ENCODE measurements around the gene STAB2. TPM values are rescaled to one million over a fixed set of nuclear protein-coding genes. Genes with fewer than 3 reads are reported as not detected.

STAB2 gene
- total RNA-seq, 4 donors from 2014 or later: 0.27 to 0.81 TPM; not detected in 2

DNA sequence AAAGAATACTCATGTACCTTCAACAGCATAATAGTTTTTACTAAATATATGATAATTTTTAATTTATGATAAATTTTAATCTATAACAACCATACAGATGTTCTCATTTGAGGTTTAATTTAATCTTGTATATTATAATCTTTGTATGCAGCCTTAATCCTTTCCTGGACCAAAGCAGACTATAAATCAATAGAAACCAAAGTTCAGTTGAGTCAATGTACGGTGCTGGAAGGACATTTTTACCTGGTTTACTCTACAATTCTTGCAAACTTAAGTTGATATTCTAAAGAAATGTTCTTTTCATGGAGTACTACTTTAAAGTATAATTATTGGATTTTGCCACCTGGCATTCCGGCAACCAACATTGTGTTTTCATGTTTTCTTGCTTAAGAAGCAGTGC lies 118.0 kb downstream of the STAB2 start:
- Histone ChIP-seq H3K36me3 (no peaks in the 10 kb centered on the region), H3K9me3 (no peaks in the 10 kb centered on the region), H3K4me1 (no peaks in the 10 kb centered on the region), H3K27ac (no peak overlapping the region), H3K27me3 (no peaks in the 10 kb centered on the region), H3K4me3 (no peak overlapping the region)
- 77 to 86% methylated on average over 2 of the region's 2 CpGs for WGBS, 2 donors (ENCODE audit: low coverage in 1 of 2)
- TF ChIP-seq POLR2A (IDR thresholded peaks at IDR 0.05): no peak
- TF ChIP-seq, protein P1, sequence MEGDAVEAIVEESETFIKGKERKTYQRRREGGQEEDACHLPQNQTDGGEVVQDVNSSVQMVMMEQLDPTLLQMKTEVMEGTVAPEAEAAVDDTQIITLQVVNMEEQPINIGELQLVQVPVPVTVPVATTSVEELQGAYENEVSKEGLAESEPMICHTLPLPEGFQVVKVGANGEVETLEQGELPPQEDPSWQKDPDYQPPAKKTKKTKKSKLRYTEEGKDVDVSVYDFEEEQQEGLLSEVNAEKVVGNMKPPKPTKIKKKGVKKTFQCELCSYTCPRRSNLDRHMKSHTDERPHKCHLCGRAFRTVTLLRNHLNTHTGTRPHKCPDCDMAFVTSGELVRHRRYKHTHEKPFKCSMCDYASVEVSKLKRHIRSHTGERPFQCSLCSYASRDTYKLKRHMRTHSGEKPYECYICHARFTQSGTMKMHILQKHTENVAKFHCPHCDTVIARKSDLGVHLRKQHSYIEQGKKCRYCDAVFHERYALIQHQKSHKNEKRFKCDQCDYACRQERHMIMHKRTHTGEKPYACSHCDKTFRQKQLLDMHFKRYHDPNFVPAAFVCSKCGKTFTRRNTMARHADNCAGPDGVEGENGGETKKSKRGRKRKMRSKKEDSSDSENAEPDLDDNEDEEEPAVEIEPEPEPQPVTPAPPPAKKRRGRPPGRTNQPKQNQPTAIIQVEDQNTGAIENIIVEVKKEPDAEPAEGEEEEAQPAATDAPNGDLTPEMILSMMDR (IDR thresholded peaks at IDR 0.05): no peak
- no peak for TF ChIP-seq POLR2AphosphoS5 (IDR thresholded peaks at IDR 0.05)
- no peak for TF ChIP-seq EP300 (IDR thresholded peaks at IDR 0.05)
- no peak for ATAC-seq

DNA sequence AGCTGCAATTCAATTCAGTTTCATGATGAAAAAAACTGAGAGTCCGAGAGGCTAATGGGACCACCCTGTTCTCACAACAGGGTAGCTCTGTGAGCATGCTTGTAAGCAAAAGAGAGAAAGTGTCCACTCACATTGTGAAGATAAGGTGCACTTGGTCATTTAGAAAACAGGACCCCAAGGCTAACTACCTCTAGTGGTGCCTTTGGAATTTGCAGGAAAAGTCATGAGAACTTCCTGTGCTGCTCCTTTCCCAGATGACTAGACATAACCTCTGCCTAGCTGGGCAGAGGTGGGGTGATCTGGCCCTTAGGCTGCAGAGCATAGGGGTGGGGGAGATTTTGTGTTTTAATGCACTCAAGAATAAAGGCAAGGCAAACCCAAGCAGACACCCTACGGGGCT lies 118.9 kb downstream of the STAB2 start:
- TF ChIP-seq POLR2AphosphoS5 (IDR thresholded peaks at IDR 0.05) (no peak), POLR2A (IDR thresholded peaks at IDR 0.05) (no peak), EP300 (IDR thresholded peaks at IDR 0.05) (no peak)
- TF ChIP-seq, protein P1 (IDR thresholded peaks at IDR 0.05): no peak
- Histone ChIP-seq H3K9me3 (no peaks in the 10 kb centered on the region), H3K27ac (no peak overlapping the region), H3K27me3 (no peaks in the 10 kb centered on the region), H3K36me3 (no peaks in the 10 kb centered on the region), H3K4me1 (no peaks in the 10 kb centered on the region), H3K4me3 (no peak overlapping the region)
- WGBS, 2 donors (ENCODE audit: low coverage in 1 of 2): 83 to 92% methylated on average over 2 of the region's 2 CpGs
- no peak for ATAC-seq

DNA sequence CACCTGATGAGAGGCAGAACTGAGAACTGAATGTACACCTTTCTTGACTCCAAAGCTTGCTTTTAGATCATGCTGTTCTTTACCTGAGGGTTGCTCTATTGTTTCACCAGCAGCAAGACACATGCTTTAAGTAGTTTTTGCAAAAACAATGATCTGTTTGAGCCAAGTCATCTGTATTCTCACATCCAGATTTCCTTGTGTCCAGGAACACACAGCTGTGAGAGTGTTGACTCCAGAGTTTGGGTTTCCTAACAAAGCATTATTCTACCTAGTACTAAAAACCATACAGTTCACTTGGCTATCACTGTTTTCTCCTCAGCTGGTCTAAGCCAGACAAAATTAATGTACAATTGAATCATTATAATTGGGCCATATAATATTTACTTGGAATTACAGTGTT lies 120.4 kb downstream of the STAB2 start:
- no peaks in the 10 kb centered on the region for H3K36me3 ChIP-seq
- no peak for ATAC-seq
- H3K9me3 ChIP-seq: no peaks in the 10 kb centered on the region
- no peak for TF ChIP-seq POLR2A (IDR thresholded peaks at IDR 0.05)
- no peak for TF ChIP-seq POLR2AphosphoS5 (IDR thresholded peaks at IDR 0.05)
- TF ChIP-seq EP300 (IDR thresholded peaks at IDR 0.05): no peak
- TF ChIP-seq, protein P1 (IDR thresholded peaks at IDR 0.05): no peak
- H3K27ac ChIP-seq: no peak overlapping the region
- no peaks in the 10 kb centered on the region for H3K27me3 ChIP-seq
- no peak overlapping the region for H3K4me3 ChIP-seq
- no peaks in the 10 kb centered on the region for H3K4me1 ChIP-seq

DNA sequence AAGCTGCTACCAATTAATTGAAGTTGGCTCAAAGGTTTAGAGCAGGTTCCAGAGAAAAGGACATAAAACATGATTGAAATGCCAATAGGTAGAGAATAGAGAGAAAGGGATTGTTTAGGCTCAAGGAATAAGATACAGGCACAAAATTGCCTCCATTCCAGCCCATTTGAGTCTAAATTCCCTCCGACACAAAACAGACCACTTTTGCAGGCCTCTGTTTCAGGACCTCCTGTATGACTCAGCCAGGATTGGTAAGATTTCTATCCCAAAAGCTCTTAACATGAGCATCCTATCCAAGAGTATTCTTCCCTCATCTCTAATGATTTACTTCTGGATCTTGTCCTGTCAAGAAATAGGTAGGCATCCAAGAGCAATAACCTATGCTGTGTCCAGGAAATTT lies 123.5 kb downstream of the STAB2 start:
- TF ChIP-seq POLR2AphosphoS5 (IDR thresholded peaks at IDR 0.05) (no peak), POLR2A (IDR thresholded peaks at IDR 0.05) (no peak), EP300 (IDR thresholded peaks at IDR 0.05) (no peak)
- TF ChIP-seq, protein P1 (IDR thresholded peaks at IDR 0.05): no peak
- 100% methylated on average over 1 of the region's 1 CpG for WGBS, 2 donors (ENCODE audit: low coverage in 1 of 2)

DNA sequence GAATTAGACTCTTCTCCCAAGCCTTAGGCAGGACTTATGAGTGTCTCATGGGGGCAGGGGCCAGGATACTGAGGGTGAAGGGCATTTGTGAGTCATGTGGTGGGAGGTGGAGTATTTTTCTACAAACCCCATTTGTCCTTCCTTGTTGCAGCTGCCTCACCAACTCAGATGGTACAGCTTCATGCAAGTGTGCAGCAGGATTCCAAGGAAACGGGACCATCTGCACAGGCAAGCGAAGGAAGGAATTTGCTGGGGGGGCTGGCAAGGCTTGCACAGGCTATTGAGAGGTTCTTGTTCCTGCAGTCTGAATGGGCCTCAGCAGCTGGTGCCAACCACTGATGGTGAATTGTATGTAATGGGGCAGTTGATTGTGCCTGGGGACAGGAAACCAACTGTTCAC lies 125.1 kb downstream of the STAB2 start:
- Histone ChIP-seq H3K4me3 (no peak overlapping the region), H3K27ac (no peak overlapping the region), H3K27me3 (no peaks in the 10 kb centered on the region), H3K36me3 (no peaks in the 10 kb centered on the region), H3K9me3 (no peaks in the 10 kb centered on the region), H3K4me1 (no peaks in the 10 kb centered on the region)
- TF ChIP-seq POLR2AphosphoS5 (IDR thresholded peaks at IDR 0.05) (no peak), EP300 (IDR thresholded peaks at IDR 0.05) (no peak), POLR2A (IDR thresholded peaks at IDR 0.05) (no peak)
- TF ChIP-seq, protein P1 (IDR thresholded peaks at IDR 0.05): no peak
- 72% methylated on average over 2 of the region's 2 CpGs; no CpG with 5 or more reads in 1 of the 2 donors for WGBS, 2 donors (ENCODE audit: low coverage in 1 of 2)
- ATAC-seq: no peak

More for the DNA sequence above, 123.5 kb downstream of the STAB2 start:
- Histone ChIP-seq H3K36me3 (no peaks in the 10 kb centered on the region), H3K27me3 (no peaks in the 10 kb centered on the region), H3K9me3 (no peaks in the 10 kb centered on the region), H3K4me1 (no peaks in the 10 kb centered on the region), H3K27ac (no peak overlapping the region), H3K4me3 (no peak overlapping the region)
- no peak for ATAC-seq

Data from gastroesophageal sphincter (tissue), 4 donors.